HT1080 (cell line): ENCODE measurements around the gene ARID4B. TPM values are rescaled to one million over a fixed set of nuclear protein-coding genes. Genes with fewer than 3 reads are reported as not detected.

ENCODE experiments used
- DNase-seq: peaks from one replicate; pipeline ENCODE4 v3.0.0-alpha.2; 2015; ENCODE audit warnings: low read depth
- small RNA-seq: library from RNA; depleted of rRNA; stranded (forward); fragments of <200 nt; gene quantifications from one replicate; pipeline ENCODE3, GENCODE V24; 2014
- total RNA-seq: library from RNA; depleted of rRNA; stranded (reverse); fragments of >200 nt; shearing (Covaris generic); gene quantifications from 2 replicates; pipeline ENCODE4 v1.2.3, GENCODE V29; 2014; rRNA removed

Gene ARID4B
- total RNA-seq, 1 experiment from 2014 or later, result 11.6 TPM

DNA sequence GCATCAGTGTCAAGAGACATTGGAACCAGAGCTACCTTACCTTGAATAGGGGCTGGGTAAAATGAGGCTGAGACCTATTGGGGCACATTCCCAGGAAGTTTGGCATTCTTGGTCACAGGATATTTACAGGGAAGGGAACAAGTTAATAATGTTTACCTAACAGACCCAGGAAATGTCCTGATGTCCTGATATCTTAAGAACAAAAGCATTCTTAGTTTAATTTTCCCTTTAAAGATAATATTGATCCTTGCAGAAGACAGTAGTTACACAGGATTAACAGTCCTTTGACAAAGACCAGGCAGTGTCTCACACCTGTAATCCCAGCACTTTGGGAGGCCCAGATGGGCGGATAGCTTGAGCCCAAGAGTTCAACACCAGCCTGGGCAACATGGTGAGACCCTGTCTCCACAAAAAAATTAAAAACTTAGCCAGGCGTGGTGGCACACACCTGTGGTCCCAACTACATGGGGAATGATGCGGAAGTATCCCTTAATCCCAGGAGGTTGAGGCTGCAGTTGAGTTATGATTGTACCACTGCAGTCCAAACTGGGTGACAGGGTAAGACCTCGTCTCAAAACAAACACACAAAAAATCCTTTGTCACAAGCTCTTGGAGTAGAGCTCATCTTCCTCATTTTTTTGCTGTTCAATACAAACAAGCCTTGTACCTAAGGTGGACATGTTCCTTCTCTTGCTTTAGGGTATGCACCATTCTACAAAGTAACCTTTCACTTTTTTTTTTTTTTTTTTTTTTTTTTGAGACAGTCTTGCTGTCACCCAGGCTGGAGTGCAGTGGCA is 198.0 kb downstream of the ARID4B start:
- no peak for DNase-seq

DNA sequence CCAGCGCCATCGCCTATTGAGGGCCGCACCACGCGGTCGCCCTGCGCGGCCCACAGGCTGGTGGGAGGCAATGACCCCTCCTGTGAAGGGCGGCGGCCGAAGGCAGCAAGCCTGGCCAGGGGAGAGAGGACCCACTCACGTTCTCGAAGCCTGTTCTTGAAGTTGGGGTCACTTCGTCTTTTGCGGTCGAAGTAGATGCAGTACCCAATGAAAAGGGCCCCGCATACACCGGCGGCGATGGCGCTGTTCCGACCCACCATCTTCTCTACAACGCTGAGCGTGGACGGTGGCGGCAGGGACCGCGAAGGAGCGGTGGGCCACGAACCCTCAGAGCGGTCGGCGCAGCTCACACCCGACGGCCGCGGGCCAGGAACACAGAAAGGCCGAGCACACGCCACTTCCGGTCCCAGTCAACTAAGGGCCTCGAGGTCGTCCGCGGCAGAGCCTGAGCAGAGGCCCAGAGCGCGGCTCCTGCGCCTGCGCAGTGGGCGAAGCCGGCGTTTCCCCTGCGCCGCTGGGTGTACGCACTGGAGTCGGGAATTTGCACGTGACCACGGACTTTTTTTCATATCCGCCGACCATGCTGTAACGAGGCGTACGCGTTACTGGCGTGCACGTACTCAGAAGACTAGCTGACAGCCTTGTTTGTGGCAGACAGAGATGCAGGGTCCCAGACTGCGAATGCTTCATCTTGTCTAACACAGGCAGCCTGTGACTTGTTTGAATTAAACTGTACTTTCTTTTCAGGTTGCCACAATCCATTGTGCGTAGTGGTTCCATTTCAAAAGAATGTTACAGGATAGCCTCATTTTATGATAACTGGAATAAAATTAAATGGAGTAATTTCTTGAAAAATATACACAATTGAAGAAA is 199.3 kb downstream of the ARID4B start, which contains the start of gene TOMM20:
TOMM20 (minus strand) TSS at position 382 of the 873 bp plus-strand sequence; CDS start at position 260, 122 bp downstream.
- DNase-seq, result peak; percentile 97

DNA sequence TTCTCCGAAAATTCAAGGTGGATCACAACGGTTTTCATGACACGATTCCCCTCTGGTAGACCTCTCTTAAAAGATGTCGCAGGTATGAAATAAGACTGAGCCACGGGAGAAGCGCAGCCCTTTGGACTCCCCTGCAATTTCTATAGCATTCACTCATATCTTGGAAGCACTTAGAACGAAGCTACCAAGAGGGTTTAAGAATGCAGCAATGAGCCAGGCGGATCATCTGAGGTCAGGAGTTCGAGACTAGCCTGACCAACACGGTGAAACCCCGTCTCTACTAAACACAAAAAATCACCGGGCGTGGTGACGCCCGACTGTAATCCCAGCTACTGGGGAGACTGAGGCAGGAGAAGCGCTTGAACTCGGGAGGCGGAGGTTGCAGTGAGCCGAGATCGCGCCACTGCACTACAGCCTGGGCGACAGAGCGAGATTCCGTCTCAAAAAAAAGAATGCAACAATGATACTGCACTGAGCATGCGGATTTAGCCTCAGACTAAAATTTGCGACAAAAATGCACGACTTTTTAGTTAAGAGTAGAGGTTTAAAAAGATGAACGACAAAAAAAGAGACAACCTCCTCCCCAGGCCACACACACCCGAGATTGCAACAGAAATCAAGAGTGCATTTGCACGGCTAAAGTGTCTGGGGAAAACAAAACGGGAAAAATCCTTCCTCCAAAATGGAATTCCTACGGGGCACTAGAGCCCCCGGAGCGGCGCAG is 200.1 kb downstream of the ARID4B start:
- DNase-seq, result no peak

DNA sequence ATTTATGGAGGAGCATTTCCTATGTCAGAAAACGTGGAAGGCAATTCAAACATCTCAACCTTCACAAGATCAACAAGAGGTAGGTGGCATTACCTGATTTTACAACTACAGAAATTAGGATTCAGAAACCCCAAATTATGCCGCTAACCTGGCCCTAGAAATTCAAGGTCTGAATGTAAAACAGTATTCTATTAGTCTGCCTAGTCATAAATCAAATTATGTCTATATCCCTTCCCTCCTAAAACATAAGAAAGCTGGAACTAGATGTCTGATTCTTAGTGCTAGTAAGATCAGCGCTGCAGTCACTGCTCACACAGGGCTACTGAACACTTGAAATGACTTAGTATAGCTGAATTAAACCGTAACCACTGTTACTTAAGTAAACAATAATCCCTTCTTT is 200.8 kb downstream of the ARID4B start:
- DNase-seq, result no peak

DNA sequence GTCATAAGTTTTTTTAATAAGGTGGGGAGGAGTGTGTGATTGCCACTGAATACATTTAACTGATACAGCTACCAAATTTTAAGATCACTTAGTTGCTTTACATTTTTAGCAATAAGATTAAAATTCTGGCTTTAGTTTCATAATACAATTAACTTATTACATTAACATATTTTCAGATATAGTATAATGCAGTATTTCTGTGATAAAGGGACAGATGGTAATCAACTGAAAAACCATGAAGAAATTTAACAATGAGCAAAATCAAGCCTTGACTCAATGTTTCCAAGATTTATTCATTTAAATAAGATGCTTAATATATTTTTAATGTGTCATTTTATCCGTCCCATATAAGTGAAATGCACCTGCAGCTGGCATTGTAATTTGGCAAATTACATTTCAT is 203.3 kb downstream of the ARID4B start:
- no peak for DNase-seq

DNA sequence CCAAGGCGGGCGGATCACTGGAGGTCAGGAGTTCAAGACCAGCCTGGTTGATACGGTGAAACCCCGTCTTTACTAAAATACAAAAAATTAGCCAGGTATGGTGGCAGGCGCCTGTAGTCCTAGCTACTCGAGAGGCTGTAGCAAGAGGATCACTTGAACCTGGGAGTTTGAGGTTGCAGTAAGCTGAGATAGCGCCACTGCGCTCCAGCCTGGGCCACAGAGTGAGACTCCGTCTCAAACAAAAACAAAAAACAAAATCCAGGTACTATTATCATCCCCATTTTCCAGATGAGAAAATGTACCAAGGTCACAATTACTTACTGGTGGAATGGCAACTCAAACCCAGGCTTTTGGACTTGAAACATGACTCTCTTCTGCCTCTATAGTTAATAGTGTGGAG is 203.9 kb downstream of the ARID4B start:
- no peak for DNase-seq

DNA sequence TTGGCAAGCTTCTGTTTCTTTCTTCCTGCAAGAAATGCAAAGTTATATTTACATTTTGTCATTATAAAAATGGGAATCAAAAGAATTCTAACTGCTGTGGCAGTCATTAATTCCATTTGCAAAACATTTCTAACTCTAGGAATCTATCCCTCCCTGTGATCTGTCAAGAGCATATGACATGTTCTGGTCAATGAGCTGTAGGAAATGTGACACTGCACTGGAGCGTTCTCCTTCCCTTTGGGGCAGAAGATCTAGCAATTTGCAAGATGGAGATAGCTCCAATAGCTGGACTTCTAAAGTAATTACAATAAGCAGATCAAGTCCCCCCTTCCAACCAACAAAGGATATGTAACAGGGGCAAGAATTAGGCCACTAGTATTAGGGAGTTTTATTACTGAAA is 205.6 kb downstream of the ARID4B start:
- DNase-seq, result no peak

Small RNA genes within 50 kb of the gene (small RNA-seq; reads per million reads assigned to genes)
- gene AL391994.1 (not detected), gene MIR4753 (not detected), gene SNORA14B (2.6 reads per million, percentile 84 among the genes with 10 or more reads in this experiment)

Other genes starting within 250 kb of the ARID4B start
- 86.0 and 108 TPM in 2 replicates for gene TOMM20, start 199.3 kb downstream of the ARID4B start, total RNA-seq
- 68.5 and 75.2 TPM in 2 replicates for gene RBM34, start 166.9 kb downstream of the ARID4B start, total RNA-seq
- 16.1 and 16.4 TPM in 2 replicates for gene GGPS1, start 391 bp upstream of the ARID4B start, total RNA-seq
- 30.2 and 33.3 TPM in 2 replicates for gene TBCE, start 39.2 kb upstream of the ARID4B start, total RNA-seq
- gene B3GALNT2, start 176.3 kb upstream of the ARID4B start, total RNA-seq, result 25.7 and 29.3 TPM in 2 replicates